GM21723 (cell line): ENCODE data around the gene CNTFR.

Source experiments
- ATAC-seq: cut with Tn5 transposase; IDR thresholded peaks from one replicate; pipeline ENCODE4 v1.9.1; 2021; ENCODE audit warnings: mild to moderate bottlenecking, moderate library complexity; ENCODE audit not compliant: unreplicated experiment

CNTFR gene

GRCh38 chr9:34590381-34591247, 1.1 kb upstream of the CNTFR start:
- ATAC-seq: no peak

DNA sequence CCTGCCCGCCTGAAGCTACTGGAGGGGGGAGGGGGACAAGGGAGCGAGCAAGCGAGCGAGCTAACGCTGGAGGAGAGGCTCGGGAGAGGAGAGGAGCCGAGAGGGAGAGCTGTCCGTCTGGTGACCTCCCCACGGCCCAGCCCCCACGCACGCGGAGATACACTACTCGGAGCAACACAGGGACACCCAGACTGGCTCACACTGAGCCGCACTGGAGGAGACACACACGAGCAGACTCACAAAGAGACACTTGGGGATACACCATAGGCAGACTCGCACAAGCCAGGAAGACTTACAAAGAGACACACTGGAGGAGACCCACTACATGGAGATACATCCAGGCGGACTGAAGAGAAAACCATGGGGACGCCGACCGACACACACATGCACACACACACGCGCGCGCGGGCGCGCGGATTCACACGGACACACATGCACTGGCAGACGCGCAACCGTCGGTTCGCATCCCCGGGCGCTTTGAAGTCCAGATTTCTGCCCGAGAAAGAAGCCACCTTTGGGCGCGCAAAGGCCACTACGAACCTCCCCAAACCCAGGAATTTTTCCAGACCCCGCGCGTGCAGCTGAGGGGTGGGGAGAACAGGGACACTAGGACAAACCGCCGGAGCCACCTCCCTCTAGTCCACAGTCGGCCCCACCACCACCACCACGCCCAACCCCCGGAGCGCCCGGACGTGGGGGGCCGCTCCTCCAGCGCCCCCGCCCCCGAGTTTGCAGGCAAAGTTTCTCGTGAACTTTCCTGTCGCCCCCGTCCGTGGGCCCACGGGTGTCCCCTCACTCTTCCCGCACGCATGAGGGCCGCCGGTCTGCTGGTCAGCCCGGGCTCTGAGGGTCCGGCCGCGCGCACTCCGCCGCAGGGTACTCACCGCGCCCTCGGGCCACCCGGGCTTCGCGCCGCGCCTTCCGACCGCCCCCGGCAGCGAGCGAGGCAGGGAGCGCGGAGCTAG, 571 bp downstream of the CNTFR start:
- ATAC-seq: no peak

DNA sequence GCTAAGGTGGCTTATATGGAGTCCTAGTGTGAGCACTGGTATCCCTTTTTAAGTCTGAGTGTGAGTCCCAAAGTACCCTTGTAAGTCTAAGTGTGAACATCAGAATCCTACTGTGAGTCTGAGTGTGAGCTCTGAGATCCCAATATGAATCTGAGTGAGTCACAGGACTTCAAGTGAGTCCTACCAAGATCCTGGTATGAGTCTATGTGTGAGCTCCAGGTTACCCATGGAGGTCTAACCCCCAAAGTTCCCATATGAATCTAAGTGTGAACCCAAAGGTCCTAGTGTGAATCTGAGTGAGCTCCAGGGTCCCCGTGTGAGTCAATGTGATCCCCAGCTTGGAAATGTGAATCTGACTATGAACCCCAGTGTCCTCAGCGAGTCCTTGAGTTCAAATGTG, 2.3 kb downstream of the CNTFR start:
- no peak for ATAC-seq

DNA sequence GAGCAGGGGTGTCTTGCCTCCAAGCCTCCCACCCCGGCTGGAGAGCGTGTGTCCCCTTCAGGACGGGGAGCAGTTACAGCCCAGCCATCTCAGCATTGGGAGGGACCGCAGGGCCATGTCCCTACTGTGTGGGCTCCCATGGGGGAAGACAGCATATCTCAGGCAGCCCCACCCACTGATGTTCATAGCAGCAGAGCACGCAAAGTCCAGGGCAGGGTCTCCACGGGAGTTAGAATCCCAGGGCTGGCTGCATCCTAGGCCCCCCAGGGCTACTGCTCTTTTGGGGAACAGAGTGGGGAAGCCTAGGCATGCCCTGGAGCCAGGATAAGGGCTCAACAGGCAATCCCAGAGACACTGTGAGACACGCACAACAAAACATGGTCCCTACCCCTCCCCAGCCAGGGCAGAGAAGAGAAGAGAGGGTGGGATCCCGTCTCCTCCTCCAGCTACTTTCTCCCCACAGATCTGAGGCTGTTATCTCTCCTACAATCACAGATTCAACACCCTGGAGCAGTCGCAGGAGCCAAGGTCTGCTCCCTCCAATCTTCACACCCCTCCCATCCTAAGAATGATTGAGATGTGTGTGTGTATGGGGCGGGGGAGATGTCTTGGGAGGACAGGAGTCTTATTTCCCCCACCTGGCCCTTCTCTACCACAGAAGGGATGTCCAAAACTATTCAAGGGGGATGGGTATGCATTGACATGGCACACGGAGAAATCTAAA, 3.4 kb downstream of the CNTFR start:
- no peak for ATAC-seq

DNA sequence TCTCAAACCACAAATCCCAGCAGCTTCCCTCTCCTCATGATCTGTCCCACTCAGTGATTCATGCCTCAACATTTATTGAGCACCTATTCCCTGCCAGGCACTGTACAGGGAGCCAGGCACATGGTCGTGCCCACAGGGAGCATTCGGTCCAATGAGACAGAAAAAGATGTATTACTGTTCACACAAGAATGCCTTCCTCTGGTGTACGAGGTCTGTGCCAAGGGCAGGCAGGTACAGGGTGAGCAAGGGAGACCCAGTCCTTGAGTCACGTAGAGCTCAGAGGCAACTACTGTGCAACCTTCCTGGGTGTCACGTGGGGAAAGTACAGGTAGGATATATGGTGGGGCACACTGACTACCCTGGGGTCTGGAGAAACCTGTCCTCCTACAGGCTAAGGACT, 4.6 kb downstream of the CNTFR start:
- no peak for ATAC-seq

- no peak for ATAC-seq
Measured at GRCh38 chr9:34582787-34583186, 6.7 kb downstream of the CNTFR start.

DNA sequence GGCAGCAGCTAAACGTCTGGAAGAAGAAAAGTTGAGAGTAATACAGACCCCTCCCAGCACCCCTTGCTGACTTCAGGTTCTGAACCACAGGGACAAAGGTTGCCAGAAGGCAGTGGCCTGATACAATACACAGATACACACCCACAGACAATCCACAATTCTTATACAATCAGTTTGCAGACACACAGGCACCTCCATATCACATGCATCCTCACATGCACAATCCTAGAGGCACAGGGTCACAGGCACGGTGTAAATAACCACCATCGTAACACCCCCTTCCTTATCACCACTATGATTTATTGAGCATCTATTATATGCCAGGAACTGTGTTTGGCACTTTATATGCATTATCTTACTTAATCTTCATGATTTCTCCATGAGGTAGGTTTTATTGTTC, 8.2 kb downstream of the CNTFR start:
- no peak for ATAC-seq

- ATAC-seq: no peak
Measured at GRCh38 chr9:34580358-34580757, 9.2 kb downstream of the CNTFR start.

DNA sequence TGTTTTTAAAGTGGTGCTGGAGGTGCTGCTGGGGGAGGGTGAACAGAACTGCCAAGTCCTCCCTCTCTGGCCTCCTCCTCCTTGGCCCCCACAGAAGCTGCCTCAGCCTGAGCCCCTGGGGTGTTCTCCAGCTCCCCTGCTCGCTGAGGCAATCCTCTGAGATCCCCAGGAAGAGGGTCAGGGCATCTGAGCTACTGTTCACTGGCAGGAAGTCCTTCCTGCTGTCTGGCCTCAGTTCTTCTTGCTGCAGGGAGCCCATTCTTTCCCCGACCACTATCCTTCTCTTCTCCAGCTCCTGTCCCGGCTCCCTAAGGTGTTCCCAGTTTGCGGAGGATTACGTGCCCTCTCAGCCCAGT, 9.7 kb downstream of the CNTFR start:
- no peak for ATAC-seq

GRCh38 chr9:34579104-34579807, 10.3 kb downstream of the CNTFR start:
- no peak for ATAC-seq

DNA sequence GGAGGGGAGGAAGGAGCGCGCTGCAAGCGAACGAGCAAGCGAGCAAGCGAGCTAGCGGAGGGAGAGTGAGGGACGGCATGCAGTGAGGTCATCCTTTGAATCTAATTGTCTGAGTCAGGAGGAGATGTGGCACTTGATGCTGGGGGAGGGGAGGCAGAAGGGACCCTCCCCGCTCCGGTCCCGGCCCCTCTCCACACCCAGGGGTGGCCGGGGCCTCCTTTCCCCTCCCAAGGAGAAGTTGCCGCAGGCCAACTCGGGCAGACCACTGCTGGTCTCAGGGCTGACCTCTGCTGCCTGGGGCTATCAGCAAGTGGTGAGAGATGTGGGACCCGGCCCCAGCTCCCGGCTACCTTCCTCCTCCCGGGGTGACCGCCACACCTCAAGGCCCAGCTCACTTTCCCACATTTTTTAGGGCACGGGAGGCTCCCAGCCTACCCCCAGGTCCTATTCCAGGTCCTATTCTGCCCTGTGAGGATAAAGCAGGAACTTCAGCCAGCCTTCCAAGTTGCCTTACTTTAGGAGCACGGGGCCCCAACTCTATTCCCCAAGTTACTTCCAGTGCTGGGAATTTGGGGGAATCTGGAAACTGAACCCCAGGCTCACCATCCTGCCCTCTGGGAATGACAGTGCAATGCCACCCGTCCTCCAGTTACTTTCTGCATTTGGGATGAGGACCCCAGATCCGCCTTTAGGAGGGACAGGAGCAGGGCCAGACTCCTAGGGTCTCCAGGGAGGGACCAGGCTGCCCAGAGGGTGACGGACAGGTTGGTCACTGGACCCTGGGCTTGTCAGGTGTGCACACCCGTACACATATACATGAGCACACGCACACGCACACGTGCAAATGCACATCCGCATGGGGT, 11.1 kb downstream of the CNTFR start:
- ATAC-seq: no peak

GRCh38 chr9:34577400-34578240, 11.9 kb downstream of the CNTFR start:
- no peak for ATAC-seq

GRCh38 chr9:34576597-34577399, 12.7 kb downstream of the CNTFR start:
- ATAC-seq: no peak

DNA sequence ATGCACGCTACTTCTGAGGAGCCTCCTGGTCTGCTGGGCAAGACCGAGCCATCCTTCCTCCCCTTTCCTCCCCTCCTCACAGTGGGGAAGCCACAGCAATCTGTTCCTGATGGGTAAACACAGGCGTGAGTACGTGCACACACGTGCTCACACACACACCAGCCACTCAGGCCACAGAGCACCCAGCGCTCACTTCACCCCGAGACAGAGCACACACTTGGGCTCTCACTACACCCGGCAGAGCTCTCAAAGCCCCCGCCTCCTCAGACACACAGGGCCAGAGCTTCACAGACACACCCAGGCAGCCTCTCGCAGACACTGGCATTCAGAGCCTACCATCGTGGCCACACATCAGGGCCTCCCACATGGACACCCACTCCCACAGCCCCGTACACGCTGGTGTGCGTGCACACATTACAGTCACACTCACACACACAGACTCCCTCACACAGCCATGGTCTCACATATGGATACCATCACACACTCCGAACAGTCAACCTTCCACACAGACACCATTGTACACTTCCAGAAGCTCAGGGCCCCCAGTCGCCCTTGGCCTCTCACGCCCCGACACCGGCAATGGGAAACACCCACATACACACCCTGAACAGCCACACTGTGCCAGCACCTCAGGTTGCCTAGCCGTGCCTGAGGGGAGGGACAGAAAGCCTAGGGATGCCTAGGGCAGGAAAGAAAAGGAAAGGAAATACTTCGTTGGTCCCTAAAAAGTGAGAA, 13.5 kb downstream of the CNTFR start:
- ATAC-seq: no peak

GRCh38 chr9:34575241-34575640, 14.3 kb downstream of the CNTFR start:
- ATAC-seq: no peak

- no peak for ATAC-seq
Measured at GRCh38 chr9:34574571-34574970, 15.0 kb downstream of the CNTFR start.

GRCh38 chr9:34573599-34574325, 15.8 kb downstream of the CNTFR start:
- ATAC-seq: no peak
